GM12891 (cell line): ENCODE data around the gene KRT81.
"Not testable (repeated sequence)": the region's sequence is repeated elsewhere in the genome, so short reads cannot be mapped to it uniquely, and the experiment has no call there.

ENCODE experiments used
- DNase-seq: peaks from one replicate; pipeline ENCODE4 v3.0.0; 2011; ENCODE audit warnings: low spot score; ENCODE audit not compliant: insufficient read length
- FAIRE-seq: peaks from 2 replicates; lab custom pipeline; 2011; peaks lifted over from hg19 to GRCh38; lab: Jason Lieb, UNC
- PAX5 ChIP-seq: IDR thresholded peaks from 2 replicates; pipeline ENCODE4 v1.6.1; 2011; ENCODE audit warnings: low read length, moderate library complexity, mild to moderate bottlenecking; ENCODE audit not compliant: insufficient read depth, severe bottlenecking
- POLR2A ChIP-seq: IDR thresholded peaks from 2 replicates; pipeline ENCODE4 v1.6.1; 2011; ENCODE audit warnings: low read depth, low read length, control low read depth
- POLR2AphosphoS5 ChIP-seq: IDR thresholded peaks from 2 replicates; pipeline ENCODE4 v1.6.1; 2011; ENCODE audit warnings: low read depth, low read length, control low read depth
- POU2F2 ChIP-seq: IDR thresholded peaks from 2 replicates; pipeline ENCODE4 v1.6.1; 2011; ENCODE audit warnings: low read depth, mild to moderate bottlenecking, control low read depth, low read length, moderate library complexity
- SPI1 ChIP-seq: IDR thresholded peaks from 2 replicates; pipeline ENCODE4 v1.6.1; 2011; ENCODE audit warnings: low read depth, low read length, control low read depth
- TAF1 ChIP-seq: IDR thresholded peaks from 2 replicates; pipeline ENCODE4 v1.6.1; 2011; ENCODE audit warnings: low read depth, low read length, control low read depth

The KRT81 gene

DNA sequence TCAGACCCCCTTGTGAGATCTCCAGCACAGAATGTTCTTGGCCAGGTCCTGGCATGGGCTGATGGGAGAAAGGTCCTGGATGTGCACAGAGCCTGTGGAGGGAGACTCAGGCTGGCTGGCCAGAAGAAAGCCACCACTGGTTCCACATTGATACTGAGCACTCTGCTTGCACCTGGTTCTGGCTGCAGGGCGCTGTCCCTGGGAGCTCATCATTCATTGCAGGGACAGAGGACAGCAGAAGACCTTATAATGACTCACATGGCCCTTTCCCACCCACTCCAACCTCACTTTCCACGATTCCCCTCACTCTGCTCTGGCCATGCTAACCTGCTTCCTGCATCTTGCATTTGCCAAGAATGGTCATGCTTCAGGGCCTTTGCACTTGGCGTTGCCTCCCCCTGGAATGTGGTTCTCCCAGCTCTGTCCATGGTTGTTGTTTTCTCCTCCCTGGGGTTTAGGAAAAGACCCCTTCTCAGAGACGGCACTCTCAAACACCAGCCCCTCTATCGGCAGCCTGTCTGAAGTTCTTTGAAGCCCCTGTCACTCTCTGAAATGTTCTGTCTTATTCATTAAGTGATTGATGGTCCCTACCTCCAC is 48.0 kb downstream of the KRT81 start:
- FAIRE-seq: peak; percentile 5
- no peak for TF ChIP-seq SPI1
- TF ChIP-seq PAX5: no peak
- TF ChIP-seq POLR2AphosphoS5: no peak
- TF ChIP-seq POLR2A: no peak
- no peak for TF ChIP-seq POU2F2
- no peak for TF ChIP-seq TAF1
- no peak for DNase-seq

DNA sequence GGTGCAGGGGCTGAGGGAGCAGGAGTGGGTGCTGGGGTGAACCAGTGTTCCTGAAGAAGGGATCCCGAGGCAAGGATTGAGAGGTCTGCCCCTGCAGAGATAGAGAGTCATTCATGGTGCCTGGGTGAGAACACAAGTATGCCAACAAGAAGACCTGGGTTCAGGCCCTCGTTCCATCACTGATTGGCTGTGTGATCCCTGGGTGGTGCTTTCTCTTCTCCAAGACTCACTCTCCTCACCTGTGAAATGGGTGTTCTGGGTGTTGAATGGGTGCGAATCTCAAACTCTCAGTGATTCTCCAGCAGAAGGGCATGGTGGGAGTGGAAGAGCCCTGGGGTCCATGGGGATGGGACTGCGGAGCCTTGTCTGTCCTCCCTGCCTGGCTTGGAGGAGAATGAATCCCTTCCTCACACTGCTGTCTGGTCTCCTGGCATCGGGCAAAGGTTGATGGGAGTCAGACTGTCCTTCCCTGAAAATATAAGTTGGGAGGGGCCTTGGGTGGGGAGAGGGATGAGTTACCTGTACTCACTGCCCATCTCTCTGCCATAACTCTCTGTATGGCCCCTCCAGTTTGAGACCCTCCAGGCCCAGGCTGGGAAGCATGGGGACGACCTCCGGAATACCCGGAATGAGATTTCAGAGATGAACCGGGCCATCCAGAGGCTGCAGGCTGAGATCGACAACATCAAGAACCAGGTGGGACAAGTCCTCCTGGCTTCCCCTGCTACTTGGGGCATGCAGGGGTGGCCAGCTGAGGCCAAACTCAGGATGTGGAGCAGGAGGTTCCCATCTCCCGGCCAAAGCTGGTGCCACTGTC is 48.7 kb downstream of the KRT81 start:
- no peak for FAIRE-seq
- DNase-seq: no peak
- no peak for TF ChIP-seq TAF1
- no peak for TF ChIP-seq PAX5

DNA sequence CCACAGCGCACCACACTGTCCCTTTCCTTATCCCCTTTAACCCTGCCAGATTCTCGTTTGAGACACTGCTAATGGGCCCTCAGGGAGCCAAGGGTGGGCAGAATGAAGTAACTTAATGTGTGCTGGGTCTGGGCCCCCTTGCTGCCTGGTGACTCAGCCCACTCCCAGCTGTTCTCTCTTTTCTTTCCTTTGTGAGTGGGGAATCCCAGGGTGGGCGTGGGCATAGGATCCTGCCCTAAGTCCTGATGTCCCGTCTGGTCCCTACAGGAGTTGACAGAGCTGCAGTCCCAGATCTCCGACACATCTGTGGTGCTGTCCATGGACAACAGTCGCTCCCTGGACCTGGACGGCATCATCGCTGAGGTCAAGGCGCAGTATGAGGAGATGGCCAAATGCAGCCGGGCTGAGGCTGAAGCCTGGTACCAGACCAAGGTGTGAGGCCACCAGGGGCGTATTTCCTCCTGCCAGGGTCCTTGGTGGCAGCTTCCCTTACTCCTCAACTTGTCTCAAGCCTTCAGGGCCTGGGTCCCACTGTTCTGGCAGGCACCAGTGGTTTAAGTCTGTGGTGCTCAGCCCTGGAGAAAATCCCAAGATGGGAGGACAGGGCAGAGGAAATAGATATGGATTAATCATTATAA is 50.0 kb downstream of the KRT81 start:
- TF ChIP-seq TAF1 (no peak), SPI1 (no peak), PAX5 (no peak), POLR2A (no peak), POLR2AphosphoS5 (no peak), POU2F2 (no peak)
- DNase-seq: no peak
- FAIRE-seq: no peak

DNA sequence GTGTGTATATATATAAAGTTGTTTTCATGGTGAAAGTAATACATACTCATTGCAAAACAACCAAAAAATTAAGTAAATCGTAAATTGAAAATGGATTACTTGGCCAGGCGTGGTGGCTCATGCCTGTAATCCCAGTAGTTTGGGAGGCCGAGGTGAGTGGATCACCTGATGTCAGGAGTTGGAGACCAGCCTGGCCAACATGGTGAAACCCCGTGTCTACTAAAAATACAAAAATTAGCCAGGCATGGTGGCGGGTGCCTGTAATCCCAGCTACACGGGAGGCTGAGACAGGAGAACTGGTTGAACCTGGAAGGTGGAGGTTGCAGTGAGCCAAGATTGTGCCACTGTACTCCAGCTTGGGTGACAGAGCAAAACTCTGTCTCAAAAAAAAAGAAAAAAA is 51.1 kb downstream of the KRT81 start:
- DNase-seq, FAIRE-seq: not testable (repeated sequence)

DNA sequence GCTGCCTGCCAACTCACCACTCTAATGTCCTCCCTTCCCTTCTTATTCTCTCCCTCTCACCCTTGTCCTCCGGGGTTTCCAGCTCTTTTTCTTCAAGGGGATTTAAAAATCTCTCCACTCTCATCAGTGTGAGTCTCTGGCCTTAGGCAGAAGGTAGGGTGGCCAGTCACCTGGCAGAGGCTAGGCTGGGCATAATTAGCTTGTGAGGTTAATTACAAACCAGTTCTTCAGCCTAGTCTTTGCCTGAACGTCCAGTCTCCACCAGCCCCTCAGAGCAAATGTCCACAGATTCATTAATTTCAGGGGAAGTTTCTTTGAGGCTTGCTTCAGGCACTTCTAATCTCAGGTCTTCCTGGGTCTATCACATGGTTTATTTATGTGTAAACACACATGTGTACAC is 51.6 kb downstream of the KRT81 start:
- DNase-seq (no peak), FAIRE-seq (no peak)
- no peak for TF ChIP-seq PAX5
- no peak for TF ChIP-seq POLR2AphosphoS5
- no peak for TF ChIP-seq POU2F2
- TF ChIP-seq SPI1: no peak
- no peak for TF ChIP-seq POLR2A
- TF ChIP-seq TAF1: no peak

DNA sequence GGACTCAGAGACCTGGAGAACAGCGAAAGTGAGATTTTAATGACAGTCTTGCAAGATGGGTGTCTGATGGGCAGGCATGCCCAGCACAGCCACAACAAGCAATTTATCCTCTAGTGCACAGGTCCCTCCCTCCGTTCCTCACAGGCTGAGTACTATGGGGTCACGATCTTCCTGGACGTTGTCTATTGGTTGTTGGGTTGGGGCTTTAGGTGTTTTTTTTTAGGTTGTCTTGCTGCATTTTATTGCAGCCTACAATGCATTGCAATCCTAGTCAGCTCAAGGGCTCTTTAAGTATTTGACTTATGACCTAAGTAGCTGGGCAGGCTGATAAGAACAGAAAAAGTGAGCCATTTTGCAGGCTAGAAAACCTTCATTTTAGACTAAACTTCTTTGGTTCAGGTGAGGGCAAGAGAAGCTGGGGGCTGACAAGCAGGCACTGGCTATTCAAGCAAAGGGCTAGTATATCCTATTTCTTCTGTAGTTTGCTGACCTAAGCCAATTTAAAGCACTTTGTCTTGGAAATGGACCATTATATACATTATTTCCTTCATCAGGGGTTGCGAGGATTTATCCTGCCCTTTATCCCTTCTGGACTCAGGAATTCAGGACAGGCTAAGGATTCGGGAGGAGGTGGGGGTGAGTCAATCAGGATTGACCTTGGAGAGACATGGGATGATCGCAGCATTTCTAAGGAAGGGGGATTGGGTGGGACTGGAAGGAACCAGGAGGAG is 52.3 kb downstream of the KRT81 start:
- TF ChIP-seq POLR2AphosphoS5 (no peak), TAF1 (no peak), POLR2A (no peak), POU2F2 (no peak), PAX5 (no peak), SPI1 (no peak)
- DNase-seq (no peak), FAIRE-seq (no peak)

DNA sequence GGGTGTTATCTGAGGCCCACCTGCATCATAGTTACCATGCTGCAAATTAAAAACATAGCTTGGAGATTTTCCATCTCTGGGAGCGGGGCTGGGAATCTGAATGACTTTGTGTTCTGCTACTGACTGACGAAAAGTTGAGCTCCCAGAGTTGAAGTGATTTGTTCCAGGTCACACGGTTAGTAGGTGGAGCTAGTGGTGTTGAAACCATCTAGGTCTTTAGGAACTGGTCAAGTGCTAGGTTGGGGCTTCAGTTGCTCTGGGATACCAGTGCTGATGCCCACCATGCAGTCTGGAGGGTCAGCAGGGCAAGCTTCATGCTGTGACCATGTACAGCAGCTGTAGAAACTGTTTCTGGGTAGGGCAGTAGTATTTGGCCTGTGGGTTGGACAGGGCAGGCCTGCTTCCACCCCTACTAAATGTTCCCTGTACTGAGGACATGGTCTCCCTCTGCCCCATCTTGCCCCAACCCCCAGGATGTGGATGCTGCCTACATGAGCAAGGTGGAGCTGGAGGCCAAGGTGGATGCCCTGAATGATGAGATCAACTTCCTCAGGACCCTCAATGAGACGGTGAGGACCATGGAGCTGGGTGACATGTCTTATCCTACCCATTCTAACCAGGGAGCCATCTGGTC is 53.0 kb downstream of the KRT81 start:
- DNase-seq (no peak), FAIRE-seq (no peak)
- TF ChIP-seq TAF1 (no peak), SPI1 (no peak), POLR2AphosphoS5 (no peak), POLR2A (no peak), PAX5 (no peak), POU2F2 (no peak)

DNA sequence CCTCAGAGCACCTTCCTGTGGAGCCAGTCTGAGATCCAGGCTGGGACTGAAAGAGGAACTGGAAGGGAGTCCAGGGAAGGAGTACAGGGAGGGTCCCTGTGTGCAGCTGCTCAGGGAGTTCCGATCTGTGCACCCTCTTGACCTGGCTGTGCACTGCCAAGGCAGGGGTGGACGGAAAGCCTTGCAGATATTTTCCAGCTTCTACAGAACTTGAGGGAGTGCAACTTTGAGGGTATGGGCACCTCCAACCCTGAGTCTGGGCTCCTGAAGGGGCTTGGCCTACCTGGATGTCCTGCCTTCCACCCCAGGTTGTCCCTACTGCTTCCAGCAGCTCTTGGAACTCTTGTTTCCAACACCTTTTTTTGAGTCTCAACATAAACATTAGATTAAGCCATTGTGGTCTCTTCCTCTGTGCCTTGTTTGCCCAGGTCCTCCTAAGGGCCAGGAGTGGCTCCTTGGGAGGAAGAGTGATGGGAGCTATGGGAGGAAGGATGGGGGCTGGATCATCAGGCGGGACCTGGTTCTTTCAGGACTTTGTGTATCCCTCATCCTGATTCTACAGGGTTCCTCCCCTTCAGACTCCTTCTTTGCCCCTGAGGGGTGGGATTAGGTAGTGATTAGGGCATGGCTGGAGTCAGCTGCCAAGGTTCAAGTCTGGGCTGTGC is 54.8 kb downstream of the KRT81 start:
- TF ChIP-seq TAF1 (no peak), POU2F2 (no peak), POLR2AphosphoS5 (no peak), PAX5 (no peak), POLR2A (no peak), SPI1 (no peak)
- FAIRE-seq: no peak
- DNase-seq: peak; percentile 2
